Fibroblast of mammary gland (primary cell): ENCODE measurements around the gene LDLRAD3.

Experiments
- DNase-seq: peaks from one replicate; pipeline ENCODE4 v3.0.0-alpha.2; 2010; ENCODE audit warnings: low read depth
- H3K4me3 ChIP-seq: 2 replicates; pipeline ENCODE4 v1.5.1; 2011; ENCODE audit warnings: low read depth, mild to moderate bottlenecking, low read length, moderate library complexity; ENCODE audit not compliant: control insufficient read depth
- TF ChIP-seq, protein P1 (sequence below): conservative IDR thresholded peaks from 2 replicates; pipeline ENCODE4 v1.5.1; 2011; ENCODE audit warnings: low read depth, low read length, inconsistent platforms; ENCODE audit not compliant: control insufficient read depth, insufficient read depth

Gene LDLRAD3

GRCh38 chr11:36091256-36091811, 147.5 kb downstream of the LDLRAD3 start:
- H3K4me3 ChIP-seq: no peak overlapping the region
- TF ChIP-seq, protein P1, sequence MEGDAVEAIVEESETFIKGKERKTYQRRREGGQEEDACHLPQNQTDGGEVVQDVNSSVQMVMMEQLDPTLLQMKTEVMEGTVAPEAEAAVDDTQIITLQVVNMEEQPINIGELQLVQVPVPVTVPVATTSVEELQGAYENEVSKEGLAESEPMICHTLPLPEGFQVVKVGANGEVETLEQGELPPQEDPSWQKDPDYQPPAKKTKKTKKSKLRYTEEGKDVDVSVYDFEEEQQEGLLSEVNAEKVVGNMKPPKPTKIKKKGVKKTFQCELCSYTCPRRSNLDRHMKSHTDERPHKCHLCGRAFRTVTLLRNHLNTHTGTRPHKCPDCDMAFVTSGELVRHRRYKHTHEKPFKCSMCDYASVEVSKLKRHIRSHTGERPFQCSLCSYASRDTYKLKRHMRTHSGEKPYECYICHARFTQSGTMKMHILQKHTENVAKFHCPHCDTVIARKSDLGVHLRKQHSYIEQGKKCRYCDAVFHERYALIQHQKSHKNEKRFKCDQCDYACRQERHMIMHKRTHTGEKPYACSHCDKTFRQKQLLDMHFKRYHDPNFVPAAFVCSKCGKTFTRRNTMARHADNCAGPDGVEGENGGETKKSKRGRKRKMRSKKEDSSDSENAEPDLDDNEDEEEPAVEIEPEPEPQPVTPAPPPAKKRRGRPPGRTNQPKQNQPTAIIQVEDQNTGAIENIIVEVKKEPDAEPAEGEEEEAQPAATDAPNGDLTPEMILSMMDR: no peak
- DNase-seq: no peak

DNA sequence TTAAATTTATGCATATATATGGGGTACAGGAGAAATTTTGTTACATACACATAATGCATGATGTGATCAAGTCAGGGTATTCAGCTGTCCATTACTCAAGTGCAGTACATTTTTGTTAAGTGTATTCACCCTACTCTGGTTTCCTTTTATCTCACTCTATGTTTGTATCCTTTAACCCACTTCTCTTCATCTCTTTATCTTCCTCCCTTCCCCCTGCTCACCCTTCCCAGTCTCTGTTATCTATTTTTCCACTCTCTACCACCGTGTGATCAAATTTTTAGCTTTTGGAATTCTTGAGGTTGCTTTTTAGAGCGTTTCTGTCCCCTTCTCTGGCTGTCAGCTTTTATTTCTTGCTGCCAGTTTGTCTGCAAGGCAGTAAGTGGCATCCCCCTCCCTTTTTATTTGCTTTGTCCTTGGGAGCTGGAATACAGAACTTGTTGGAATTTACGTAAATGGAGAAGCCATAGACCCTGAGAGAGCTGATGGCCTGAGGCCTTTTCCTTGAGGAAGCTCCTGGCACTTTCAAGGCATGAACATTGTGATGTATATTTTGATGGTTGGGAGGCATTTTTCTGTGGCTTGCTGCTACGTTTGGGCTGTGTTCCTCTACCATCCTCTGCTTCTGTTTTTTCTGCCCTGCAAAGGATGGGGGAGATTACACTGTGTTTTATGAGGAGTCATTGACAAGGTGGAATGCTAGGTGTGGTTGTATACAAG, 148.6 kb downstream of the LDLRAD3 start:
- TF ChIP-seq, protein P1: no peak
- no peak for DNase-seq
- H3K4me3 ChIP-seq: no peak overlapping the region

DNA sequence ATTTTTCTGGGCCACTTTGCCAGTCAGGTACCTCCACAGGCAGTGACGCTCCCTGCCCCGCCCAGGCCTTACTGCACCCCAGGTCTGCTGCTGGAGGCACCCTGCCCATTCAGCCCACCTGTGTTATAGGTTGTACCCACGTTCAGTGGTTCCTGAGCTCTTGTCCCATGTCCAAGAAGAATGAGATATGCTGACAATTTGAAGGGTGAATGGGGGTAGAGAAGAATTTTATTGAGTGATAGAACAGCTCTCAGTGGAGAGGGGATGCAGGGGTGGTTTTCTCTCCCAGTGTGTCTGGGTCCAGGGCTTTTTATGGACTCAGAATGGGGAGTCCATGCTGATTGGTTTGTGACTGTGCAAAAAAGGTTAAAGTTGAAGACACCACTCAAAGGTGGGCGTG, 149.7 kb downstream of the LDLRAD3 start:
- TF ChIP-seq, protein P1: no peak
- H3K4me3 ChIP-seq: no peak overlapping the region
- no peak for DNase-seq

GRCh38 chr11:36094164-36094563, 150.3 kb downstream of the LDLRAD3 start:
- TF ChIP-seq, protein P1: no peak
- no peak for DNase-seq
- H3K4me3 ChIP-seq: no peak overlapping the region

GRCh38 chr11:36095716-36096115, 151.9 kb downstream of the LDLRAD3 start:
- no peak overlapping the region for H3K4me3 ChIP-seq
- DNase-seq: peak; percentile 50
- TF ChIP-seq, protein P1: no peak

- TF ChIP-seq, protein P1: no peak
- no peak for DNase-seq
- no peak overlapping the region for H3K4me3 ChIP-seq
Observed at GRCh38 chr11:36097219-36097650, 153.4 kb downstream of the LDLRAD3 start.
